ENCODE data around the gene BAG1.

Gene BAG1
- 52.6 to 61.5 reads per million in 2 donors for total RNA-seq

GRCh38 chr9:33264473-33265177, at the start of gene BAG1, which contains the start of gene CHMP5:
Gene BAG1, minus strand, starts transcription at chr9:33264708.
Gene CHMP5, plus strand, starts transcription at chr9:33265049. Its CDS starts 30 bp downstream, at chr9:33265079.
- peak; percentile 100 for DNase-seq

DNA sequence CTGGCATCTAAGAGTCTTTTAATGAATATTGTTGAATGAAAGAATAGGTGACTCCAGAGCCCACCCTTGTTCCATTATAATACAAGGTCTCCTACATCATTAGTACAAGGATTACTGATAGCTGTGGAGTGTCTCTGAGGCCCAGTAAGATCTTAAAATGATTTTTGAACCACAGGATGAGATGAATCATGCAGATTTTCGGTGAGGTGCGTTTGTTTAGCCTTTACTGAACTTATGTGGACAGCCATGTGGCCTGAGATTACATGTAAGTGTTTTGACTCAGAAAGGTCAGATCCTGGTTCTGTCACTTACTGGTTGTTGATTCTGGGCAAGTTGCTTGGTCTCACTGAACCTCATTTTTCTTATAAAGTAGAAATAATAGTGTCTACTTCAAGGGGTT, 47.4 kb upstream of the BAG1 start:
- DNase-seq, result no peak

GRCh38 chr9:33310748-33311147, 46.2 kb upstream of the BAG1 start:
- no peak for DNase-seq

- DNase-seq, result no peak
These were observed 45.4 kb upstream of the BAG1 start for GRCh38 chr9:33309903-33310302.

GRCh38 chr9:33307067-33307466, 42.6 kb upstream of the BAG1 start:
- no peak for DNase-seq

- DNase-seq, result no peak
These were observed 41.5 kb upstream of the BAG1 start for GRCh38 chr9:33306037-33306436.

DNA sequence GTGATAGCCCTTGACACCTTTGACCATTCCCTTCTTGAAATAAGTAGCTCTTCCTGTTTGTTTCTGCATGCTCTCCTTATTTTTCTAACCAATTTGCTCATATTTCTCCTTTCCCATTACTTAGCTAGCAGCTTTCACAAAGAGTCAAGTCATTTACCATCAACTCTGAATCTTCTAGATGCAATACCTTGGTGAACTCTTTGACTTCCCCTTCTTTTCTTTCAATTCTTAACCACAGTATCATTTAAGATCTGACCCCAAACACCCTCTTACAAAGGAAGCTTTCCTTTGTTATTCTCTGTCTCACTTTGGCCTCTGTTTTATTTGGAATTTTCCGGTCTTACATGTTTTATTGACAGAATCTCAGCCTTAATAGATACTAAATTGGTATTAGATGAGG, 39.9 kb upstream of the BAG1 start:
- DNase-seq, result no peak

DNA sequence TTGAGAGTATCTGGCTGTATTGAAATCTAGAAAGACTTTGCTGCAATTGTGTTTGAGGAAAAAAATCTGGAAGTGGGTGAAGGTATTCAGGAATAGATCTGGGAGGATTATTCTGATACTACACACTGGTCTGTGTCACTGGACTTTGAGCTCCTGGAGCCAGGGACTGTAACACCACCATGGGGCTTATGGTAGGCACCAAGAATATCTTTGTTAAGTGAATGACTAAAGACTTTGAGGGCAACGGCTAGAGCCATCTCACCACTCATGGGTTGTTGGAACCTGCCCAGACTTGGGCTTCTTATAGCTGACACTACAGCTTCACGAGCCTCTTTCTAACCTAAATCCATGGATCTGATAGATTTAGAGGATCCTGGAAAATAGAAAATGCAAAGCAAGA, 36.0 kb upstream of the BAG1 start:
- DNase-seq, result no peak

DNA sequence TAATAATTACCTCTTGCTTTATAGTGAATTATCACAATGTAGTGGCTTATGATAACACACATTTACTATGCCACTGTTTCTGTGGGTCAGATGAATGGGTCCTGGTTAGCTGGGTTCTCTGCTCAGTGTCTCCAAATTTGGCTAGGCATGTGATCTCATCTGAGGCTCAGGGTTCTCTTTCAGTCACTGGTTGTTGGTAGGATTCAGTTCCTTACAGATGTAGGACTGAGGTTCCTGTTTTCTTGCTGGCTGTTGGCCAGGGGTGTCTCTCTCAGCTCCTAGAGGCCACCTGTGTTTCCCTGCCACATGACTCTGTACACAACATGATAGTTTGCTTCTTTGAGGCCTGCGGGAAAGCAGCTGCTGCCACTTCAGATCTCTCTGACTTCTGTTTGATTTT, 32.9 kb upstream of the BAG1 start:
- no peak for DNase-seq

DNA sequence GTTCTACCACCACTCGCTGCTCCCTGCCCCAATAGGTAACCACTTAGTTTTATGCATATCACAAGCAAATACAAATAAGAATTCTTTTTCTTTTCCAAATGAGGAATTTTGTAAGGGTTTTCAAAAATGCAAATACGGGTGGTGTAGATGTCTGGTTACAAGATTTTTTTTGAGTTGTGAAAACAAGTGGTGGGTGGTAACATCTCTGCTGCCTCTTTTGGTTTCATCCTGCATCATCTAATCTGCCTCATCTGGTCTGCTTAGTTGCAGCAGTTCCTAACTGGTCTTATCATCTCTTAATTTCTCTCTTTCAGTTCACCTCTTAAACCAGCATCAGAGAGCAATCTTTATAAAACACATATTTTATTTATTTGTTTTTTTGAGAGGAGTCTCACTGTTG, 31.1 kb upstream of the BAG1 start:
- DNase-seq, result no peak

DNA sequence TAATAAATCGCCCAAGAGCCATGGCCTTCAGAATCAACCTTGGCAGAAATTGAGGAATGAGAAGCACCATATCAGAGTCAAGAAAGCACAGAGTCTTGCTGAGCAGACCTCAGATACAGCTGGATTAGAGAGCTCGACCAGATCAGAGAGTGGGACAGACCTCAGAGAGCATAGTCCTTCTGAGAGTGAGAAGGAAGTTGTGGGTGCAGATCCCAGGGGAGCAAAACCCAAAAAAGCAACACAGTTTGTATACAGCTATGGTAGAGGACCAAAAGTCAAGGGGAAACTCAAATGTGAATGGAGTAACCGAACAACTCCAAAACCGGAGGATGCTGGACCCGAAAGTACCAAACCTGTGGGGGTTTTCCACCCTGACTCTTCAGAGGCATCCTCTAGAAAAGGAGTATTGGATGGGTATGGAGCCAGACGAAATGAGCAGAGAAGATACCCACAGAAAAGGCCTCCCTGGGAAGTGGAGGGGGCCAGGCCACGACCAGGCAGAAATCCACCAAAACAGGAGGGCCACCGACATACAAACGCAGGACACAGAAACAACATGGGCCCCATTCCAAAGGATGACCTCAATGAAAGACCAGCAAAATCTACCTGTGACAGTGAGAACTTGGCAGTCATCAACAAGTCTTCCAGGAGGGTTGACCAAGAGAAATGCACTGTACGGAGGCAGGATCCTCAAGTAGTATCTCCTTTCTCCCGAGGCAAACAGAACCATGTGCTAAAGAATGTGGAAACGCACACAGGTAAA, 30.3 kb upstream of the BAG1 start:
- no peak for DNase-seq

DNA sequence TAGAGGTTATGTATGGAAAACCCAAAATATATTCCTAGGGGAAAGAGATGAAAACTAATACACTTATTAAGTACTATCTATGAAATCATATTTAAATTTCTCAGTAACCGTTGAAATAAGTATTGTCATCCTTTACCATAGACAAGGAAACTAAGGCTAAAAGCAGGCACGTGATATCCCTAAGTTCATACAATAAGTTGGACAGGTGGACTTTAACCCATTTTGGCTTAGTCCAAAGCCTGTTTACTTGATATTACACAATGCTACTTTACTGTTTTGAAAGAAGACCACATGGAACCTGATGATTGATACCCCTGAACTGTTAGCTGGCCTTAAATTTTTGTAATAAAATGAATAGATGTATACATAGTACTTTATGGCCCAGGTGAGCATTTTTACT, 29.3 kb upstream of the BAG1 start:
- DNase-seq, result no peak

DNA sequence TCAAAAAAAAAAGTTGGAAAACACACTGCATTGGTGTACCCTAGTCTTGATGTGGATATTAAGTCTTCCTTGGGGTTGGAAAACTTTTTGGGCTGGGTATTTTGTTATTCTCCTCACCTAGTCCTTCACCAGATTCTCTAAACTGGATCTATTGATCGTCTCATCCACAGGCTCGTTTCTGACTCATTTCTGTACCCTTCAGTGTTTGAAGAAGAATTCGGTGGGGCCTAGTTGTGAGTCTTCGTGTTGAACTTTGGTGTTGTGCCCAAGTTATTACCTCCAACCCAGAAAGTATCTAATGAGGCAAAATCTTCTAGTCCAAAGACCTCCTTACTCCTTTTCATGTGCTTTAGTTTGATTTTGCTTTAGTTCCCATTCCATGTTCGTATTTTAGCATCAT, 27.4 kb upstream of the BAG1 start:
- DNase-seq, result no peak

GRCh38 chr9:33291031-33291397, 26.5 kb upstream of the BAG1 start:
- DNase-seq, result no peak

- peak; percentile 98 for DNase-seq
These were observed 25.9 kb upstream of the BAG1 start, which contains the start of gene NFX1 for GRCh38 chr9:33290247-33291030. Gene NFX1, plus strand, starts transcription at chr9:33290516. Its CDS starts 57 bp downstream, at chr9:33290573.

- no peak for DNase-seq
These were observed 25.4 kb upstream of the BAG1 start for GRCh38 chr9:33289936-33290246.

GRCh38 chr9:33289496-33289895, 25.0 kb upstream of the BAG1 start:
- DNase-seq, result peak; percentile 3

- no peak for DNase-seq
These were observed 24.4 kb upstream of the BAG1 start for GRCh38 chr9:33288828-33289483.

GRCh38 chr9:33288235-33288634, 23.7 kb upstream of the BAG1 start:
- DNase-seq, result no peak

GRCh38 chr9:33287087-33287490, 22.6 kb upstream of the BAG1 start:
- DNase-seq, result no peak

DNA sequence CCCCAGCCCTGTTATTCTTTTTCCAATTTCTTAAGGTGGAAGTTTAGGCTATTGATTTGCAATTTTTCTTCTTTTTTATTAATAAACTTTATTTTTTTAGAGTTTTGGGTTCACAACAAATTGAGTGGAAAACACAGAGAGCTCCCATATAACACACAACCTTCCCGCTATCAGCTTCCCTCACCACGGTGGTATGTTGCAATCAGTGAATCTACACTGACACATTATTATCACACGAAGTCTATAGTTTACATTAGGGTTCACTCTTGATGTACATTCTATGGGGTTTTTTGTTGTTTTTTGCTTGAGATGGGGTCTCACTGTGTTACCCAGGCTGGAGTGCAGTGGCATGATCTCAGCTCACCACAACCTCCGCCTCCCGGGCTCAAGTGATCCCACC, 21.0 kb upstream of the BAG1 start:
- DNase-seq, result no peak

- DNase-seq, result no peak
These were observed 13.0 kb upstream of the BAG1 start for GRCh38 chr9:33277484-33277883.

- no peak for DNase-seq
These were observed 9.4 kb upstream of the BAG1 start for GRCh38 chr9:33273972-33274328.
